GM19240 (cell line): ENCODE data around the gene SNX30.

Experiments used
- DNase-seq: peaks from one replicate; pipeline ENCODE4 v3.0.0; 2011; ENCODE audit warnings: low spot score; ENCODE audit not compliant: insufficient read length

SNX30 gene

GRCh38 chr9:112856843-112857242 lies 106.3 kb downstream of the SNX30 start:
- DNase-seq = no peak

DNA sequence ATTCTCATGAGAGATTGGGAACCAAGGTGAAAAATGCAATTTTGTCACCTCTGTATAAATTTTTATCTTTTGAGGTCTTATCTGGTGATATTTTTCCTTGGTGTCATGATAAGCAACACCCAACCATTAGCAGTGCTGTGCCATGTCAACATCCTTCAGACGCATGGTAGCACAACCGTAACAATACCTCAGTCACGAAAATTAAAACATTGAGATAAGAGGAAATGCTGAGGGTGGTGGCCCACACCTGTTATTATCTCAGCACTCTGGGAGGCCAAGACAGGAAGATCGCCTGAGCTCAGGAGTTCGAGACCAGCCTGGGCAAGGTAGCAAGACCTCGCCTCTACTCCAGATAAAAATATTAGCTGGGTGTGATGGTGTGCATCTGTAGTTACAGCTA lies 107.4 kb downstream of the SNX30 start:
- DNase-seq = no peak

DNA sequence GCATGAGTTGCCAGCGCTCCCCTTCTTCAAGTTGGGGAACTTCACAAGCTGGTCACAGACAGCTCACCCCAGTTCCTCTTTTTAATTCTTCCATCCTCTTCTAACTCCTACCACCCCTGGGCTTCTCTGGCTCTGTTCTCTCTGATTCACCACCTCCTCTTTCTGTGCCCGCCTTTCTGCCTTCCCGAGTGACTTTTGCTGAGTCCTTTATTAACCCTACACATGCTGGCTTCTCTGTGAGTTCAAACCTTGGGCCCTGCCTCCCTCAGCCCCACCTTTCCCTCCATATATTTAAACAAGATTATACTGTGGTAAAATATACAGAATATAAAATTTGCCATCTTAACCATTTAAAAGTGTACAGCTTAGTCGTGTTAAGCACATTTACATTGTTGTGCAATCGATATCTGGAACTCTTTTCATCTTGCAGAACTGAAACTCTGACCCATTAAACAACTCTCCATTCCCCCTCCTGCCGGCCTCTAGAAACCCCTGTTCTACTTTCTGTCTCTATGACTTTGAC lies 108.1 kb downstream of the SNX30 start:
- DNase-seq = peak; percentile 28

DNA sequence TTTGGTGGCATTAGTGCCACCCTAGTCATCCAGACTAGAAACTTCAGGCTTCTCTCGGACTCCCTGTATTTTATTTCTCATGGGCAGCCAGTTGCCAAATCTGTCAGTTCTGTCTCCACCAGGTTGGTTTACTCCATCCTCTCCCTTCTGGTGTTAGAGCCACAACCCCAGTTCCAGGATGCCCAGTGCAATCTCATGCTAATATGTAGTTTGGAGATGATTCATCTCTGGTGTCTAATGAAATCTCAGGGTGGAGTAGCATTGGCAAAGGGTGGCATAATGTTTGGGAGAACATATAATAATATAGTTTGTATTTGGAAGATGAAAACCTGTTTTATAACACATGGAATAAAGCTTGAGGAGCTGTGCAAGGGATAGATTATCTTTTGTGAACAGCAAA lies 109.9 kb downstream of the SNX30 start:
- DNase-seq = no peak

GRCh38 chr9:112861155-112861554 lies 110.6 kb downstream of the SNX30 start:
- DNase-seq = no peak

GRCh38 chr9:112861638-112862555 lies 111.3 kb downstream of the SNX30 start:
- no peak for DNase-seq

DNA sequence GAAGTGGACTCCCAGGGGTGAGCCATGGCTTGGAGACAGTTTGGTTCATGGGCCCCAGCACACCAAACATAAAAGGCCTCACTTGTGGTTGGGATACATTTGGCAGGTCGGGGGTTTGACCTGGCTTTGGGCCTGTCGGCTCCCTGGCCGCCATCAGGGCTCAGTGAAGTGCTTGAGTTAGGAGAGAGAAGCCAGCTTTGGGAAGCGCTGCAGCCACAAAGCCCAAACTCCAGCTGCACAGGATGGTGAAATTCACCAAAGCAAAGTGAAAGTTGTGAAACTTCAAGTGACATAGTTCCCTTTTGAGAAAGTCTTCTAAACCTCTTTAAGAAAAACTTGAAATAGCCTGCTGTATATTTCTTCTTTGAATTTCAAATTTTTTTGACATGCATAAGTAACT lies 112.7 kb downstream of the SNX30 start:
- DNase-seq = no peak

GRCh38 chr9:112863746-112864145 lies 113.2 kb downstream of the SNX30 start:
- no peak for DNase-seq

GRCh38 chr9:112864403-112864802 lies 113.8 kb downstream of the SNX30 start:
- no peak for DNase-seq

- DNase-seq = no peak
Measured at GRCh38 chr9:112864982-112865381, 114.4 kb downstream of the SNX30 start.

DNA sequence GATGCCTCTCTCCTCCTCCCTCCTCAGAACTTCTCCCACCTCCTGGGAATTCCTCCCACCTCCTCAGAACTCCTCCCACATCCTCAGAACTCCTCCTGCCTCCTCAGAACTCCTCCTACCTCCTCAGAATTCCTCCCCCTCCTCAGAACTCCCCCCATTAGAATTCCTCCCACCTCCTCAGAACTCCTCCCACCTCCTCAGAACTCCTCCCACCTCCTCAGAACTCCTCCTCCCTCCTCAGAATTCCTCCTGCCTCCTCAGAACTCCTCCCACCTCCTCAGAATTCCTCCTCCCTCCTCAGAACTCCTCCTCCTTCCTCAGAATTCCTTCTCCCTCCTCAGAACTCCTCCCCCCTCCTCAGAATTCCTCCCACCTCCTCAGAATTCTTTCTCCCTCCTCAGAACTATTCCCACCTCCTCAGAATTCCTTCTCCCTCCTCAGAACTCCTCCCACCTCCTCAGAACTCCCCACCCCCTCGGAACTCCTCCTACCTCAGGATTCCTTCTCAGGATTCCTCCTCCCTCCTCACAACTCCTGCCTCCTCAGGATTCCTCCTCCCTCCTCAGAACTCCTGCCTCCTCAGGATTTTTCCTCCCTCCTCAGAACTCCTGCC lies 116.2 kb downstream of the SNX30 start:
- DNase-seq = no peak

- no peak for DNase-seq
Measured at GRCh38 chr9:112867275-112867991, 116.9 kb downstream of the SNX30 start.

DNA sequence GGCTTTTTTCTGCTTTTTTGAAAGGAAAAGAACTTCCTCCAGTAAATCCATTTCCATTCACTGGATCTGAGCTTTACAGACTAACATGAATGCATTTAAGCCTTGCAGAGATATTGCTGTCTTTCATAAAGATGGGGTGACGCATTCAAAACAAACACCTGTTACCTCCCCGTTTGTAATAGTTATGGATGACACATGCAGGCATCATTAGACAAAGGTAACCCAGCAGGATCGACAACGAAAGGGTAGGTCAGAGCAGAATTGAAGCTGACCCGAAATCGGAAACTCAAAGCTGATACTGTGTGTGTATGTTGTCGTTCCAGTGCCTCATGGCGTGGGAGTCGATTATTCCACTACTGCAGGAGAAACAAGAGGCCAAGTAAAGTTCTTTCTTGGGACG lies 117.9 kb downstream of the SNX30 start:
- no peak for DNase-seq

DNA sequence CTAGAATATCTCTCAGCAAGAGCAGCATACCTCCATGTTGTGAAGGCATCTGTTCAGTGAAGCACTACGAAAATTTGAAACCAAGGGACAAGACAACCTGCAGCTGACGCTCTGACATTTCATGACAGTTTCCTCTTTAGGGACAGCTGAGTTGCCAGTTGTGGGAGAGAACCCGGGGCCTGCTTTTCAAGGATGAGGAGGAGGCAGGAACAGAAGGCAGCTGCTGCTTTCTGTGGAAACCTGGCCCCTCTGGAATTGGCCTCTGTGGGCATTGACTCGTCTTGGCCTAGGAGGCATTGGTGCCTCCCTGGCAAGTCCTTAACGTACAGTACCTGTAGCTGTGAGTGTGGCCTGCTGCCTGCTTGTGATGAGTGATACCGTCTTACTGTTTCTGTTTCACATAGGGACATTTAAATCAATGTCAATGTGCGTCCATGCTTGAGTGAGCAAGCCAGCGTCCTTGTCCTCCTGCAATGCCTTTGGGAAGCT lies 118.5 kb downstream of the SNX30 start:
- DNase-seq = no peak

GRCh38 chr9:112869917-112870316 lies 119.4 kb downstream of the SNX30 start:
- DNase-seq = no peak

DNA sequence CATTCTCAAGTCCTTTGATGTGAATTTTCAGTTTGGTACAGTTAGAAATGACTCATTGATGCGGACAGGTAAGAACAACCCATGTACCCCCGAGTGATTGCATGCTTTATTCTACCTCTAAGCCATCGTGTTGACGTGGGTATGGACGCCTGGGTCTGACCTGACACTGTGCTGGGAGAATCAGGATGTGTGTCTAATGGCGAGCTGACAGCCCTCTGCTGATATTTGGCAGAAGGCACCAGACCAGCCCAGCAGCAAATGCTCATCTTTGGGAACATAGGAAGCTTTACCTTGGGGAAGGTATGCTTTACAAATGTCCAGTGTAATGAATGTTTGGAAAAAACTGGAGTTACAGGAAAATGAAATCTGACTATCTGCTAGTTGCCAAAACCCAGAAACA lies 120.0 kb downstream of the SNX30 start:
- no peak for DNase-seq

DNA sequence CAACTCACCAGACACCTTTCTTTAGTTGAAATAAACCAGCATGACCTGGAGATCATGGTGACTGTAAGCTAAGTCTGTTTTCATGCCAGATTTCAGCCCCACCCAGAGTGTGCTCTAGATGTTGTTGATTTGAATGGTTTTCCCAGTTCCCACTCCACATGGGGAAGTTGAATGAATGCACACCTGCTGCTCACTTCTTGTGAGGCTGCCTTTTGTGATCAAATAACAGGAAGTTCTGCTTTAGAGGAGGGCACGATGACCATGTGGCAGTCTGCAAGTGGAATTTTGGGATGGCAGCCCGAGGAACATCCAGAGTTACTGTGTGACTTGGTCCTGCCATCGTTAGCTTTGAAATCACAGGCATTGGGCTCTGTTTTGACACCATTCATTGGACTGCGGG lies 121.5 kb downstream of the SNX30 start:
- DNase-seq = no peak

DNA sequence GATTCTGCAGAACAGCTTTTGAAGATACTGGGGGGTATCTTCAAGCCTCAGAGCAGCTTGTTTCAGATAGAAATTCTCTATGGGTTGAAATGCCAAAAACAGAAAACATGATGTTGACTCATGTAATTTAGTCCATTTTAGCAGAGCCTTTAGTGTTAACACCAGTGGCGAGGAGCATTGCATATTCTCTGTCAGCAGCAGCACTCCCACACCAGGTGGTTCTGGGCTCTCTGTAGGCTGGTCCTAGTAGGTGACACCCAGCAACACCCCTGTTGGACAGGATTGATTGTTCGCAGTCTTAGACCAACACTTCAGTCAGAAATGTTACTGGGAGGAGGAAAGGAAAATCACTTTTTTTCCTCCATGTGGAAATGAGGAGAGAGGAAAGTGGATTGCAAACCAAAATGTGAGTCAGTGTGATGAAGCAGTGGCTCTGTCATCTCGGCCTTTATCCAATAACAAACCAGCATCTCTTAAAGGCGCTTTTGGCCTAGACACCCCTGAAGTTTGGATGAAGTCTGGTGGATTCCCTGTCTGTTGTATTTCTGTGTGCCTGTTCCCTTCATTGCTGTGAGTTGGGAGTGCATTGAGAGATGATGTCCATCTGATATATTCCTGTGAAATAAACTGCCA lies 123.3 kb downstream of the SNX30 start:
- DNase-seq = no peak

DNA sequence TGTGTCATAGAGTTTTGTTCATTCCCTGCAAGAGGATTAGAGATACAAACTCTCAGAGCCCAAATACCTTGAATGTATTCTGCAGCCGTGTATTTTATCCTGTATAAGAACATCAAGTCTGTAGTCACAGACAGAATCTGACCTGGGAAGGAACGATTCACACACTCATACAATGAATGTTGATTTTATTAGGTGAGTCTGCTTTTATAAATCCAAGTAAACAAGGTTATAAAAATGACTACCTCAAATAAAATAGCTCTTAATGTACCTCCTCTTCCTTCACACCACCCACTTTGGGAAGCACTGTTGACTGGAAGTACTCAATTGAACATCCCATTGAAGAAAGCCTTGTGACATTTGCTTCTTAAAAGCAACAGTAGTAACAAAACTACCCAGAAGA lies 128.2 kb downstream of the SNX30 start:
- no peak for DNase-seq

GRCh38 chr9:112880650-112881049 lies 130.1 kb downstream of the SNX30 start:
- DNase-seq = no peak

DNA sequence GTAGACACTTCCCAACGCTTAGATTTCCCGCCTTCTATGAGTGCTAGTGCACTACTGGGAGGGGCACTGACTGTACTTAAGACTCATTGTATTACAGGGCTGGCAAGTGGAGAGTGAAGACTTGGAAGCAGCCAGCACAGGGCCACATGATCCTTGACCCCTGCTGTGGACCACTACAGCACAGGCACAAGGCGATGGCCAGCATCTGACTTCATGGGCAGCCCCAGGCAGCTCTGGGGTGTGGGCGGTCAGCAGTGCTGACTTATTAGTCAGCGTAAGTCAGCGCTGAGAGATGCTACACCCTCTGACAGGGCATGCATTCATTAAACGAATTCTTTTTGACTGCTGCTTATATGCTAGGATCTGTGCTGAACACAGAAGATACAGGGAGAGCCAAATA lies 130.8 kb downstream of the SNX30 start:
- DNase-seq = no peak
